ENCODE data around the gene XIRP1. TPM values are rescaled to one million over a fixed set of nuclear protein-coding genes. Genes with fewer than 3 reads are reported as not detected.

Gene XIRP1
- total and polyA plus RNA-seq, 2 donors (not counting 1 experiment from before 2014, with no cell fraction given) = 0.05 TPM; not detected in 1

DNA sequence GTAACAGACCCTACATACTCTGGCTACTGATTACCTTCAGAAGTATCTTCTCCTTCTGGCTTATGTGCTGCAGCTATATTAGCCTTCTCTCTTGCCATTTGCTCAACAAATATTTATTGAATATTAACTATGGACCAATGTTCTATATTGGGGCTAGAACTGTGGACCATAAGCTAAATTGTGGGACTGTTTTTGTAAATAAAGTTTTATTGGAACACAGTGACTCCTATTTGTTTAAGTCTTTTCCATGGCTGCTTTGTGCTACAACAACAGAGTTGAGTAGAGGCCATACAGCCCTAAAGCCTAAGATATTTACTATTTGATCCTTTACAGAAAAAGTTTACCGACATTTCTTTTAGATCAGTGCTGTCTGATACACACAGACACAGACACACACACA lies 20.3 kb upstream of the XIRP1 start:
- H3K36me3 ChIP-seq (ENCODE audit: control insufficient read depth, insufficient read depth, low read length) = no peaks in the 10 kb centered on the region
- H3K27me3 ChIP-seq (ENCODE audit: control insufficient read depth, insufficient read depth, low read length) = peaks cover 7% of the 10 kb centered on the region
- H3K79me2 ChIP-seq (ENCODE audit: control insufficient read depth, insufficient read depth, low read length) = no peaks in the 10 kb centered on the region
- no peak overlapping the region for H3K27ac ChIP-seq (ENCODE audit: insufficient read depth, low read length)
- H3K4me2 ChIP-seq (ENCODE audit: extremely low read depth, insufficient read depth, low read length) = no peak overlapping the region
- H3K4me3 ChIP-seq (replicated peaks in 1 of 4; ENCODE audit: control extremely low read depth in 1 of 4, insufficient read depth in 1 of 4, low read depth in 3 of 4, low read length in 4 of 4) = no peak overlapping the region
- no peak overlapping the region for H2AFZ ChIP-seq (ENCODE audit: low read length)
- H4K20me1 ChIP-seq (ENCODE audit: control insufficient read depth, extremely low read depth, insufficient read depth, low read length) = no peaks in the 10 kb centered on the region
- no peak overlapping the region for H3K9ac ChIP-seq (ENCODE audit: insufficient read depth, low read length)
- no peaks in the 10 kb centered on the region for H3K4me1 ChIP-seq (ENCODE audit: control insufficient read depth, extremely low read depth, insufficient read depth, low read length)
- no peaks in the 10 kb centered on the region for H3K9me3 ChIP-seq (ENCODE audit: control insufficient read depth, insufficient read depth, low read depth, low read length)
- no peak for DNase-seq (ENCODE audit: low read depth in 2 of 2)
- no peak for TF ChIP-seq CTCF (conservative IDR thresholded peaks at IDR 0.05 in 1 of 2, IDR thresholded peaks at IDR 0.05 in 1 of 2; ENCODE audit: low read depth in 1 of 2, low read length in 2 of 2)
- no peak for TF ChIP-seq EZH2 (IDR thresholded peaks at IDR 0.05; ENCODE audit: low read length, missing control alignments)

DNA sequence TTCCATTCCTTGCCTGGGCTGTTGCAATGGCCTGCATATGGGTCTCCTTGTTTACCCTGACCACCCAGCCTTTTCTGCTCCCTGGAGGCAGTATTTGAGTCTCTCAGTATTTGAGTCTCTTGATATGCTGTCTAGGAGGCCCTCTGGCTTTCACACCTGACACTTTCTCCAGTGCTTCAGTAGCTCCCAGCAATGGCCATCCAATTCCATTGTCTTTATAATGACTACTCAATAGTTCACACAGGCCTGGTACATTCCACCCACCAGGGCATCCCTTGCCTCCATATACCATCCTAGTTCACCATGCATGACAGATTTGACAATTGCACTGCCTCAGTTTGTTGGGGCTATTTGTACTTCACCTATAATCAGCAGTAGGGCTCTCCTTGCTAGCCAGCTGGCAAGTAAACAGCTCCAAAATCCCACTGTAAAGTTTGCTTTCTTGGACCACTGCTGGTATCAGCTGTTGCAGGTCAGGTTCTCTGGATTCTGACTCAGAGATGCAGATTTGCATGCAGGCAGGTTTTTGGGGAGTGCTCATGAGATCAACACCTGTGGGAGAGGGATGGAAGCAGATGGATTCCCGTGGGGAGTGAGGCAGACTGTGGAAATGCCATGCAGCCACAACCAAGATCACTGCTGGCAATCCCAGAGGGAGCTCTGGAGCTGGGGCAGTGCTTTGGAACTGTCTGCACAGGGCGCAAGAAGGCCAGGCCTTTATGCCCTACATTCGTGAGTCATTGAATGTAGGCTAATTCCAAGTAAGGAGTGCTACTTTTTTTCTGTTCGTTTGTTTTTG lies 19.1 kb upstream of the XIRP1 start:
- H3K4me3 ChIP-seq (replicated peaks in 1 of 4; ENCODE audit: control extremely low read depth in 1 of 4, insufficient read depth in 1 of 4, low read depth in 3 of 4, low read length in 4 of 4) = no peak overlapping the region
- H3K4me1 ChIP-seq (ENCODE audit: control insufficient read depth, extremely low read depth, insufficient read depth, low read length) = no peaks in the 10 kb centered on the region
- H3K36me3 ChIP-seq (ENCODE audit: control insufficient read depth, insufficient read depth, low read length) = no peaks in the 10 kb centered on the region
- H3K9ac ChIP-seq (ENCODE audit: insufficient read depth, low read length) = no peak overlapping the region
- H3K27ac ChIP-seq (ENCODE audit: insufficient read depth, low read length) = no peak overlapping the region
- no peaks in the 10 kb centered on the region for H3K79me2 ChIP-seq (ENCODE audit: control insufficient read depth, insufficient read depth, low read length)
- no peaks in the 10 kb centered on the region for H3K9me3 ChIP-seq (ENCODE audit: control insufficient read depth, insufficient read depth, low read depth, low read length)
- no peak overlapping the region for H2AFZ ChIP-seq (ENCODE audit: low read length)
- H3K4me2 ChIP-seq (ENCODE audit: extremely low read depth, insufficient read depth, low read length) = no peak overlapping the region
- no peaks in the 10 kb centered on the region for H4K20me1 ChIP-seq (ENCODE audit: control insufficient read depth, extremely low read depth, insufficient read depth, low read length)
- no peak for TF ChIP-seq CTCF (conservative IDR thresholded peaks at IDR 0.05 in 1 of 2, IDR thresholded peaks at IDR 0.05 in 1 of 2; ENCODE audit: low read depth in 1 of 2, low read length in 2 of 2)
- no peak for TF ChIP-seq EZH2 (IDR thresholded peaks at IDR 0.05; ENCODE audit: low read length, missing control alignments)
- DNase-seq (ENCODE audit: low read depth in 2 of 2) = no peak
- H3K27me3 ChIP-seq (ENCODE audit: control insufficient read depth, insufficient read depth, low read length) = peaks cover 7% of the 10 kb centered on the region

DNA sequence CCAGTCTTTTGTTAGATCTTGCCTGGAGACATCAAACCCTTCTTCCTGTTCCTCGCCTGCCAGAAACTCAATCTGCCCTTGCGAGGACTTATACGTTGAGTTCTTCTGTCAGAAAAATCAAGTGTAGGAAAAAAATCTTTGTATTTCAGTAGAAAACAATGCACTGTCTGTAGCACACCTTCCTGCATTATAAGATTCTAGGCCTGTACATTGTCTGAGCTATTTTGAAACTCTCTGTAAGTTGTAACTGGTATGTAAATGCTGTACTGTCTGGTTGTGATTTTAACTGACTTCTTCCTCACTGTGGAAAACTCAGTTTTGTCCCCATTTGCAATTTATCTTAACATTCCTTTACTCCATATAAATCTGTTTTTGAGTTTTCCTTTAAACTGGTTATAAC lies 17.7 kb upstream of the XIRP1 start:
- TF ChIP-seq CTCF (conservative IDR thresholded peaks at IDR 0.05 in 1 of 2, IDR thresholded peaks at IDR 0.05 in 1 of 2; ENCODE audit: low read depth in 1 of 2, low read length in 2 of 2) (no peak), EZH2 (IDR thresholded peaks at IDR 0.05; ENCODE audit: low read length, missing control alignments) (no peak)
- Histone ChIP-seq H3K27ac (ENCODE audit: insufficient read depth, low read length) (no peak overlapping the region), H3K4me3 (replicated peaks in 1 of 4; ENCODE audit: control extremely low read depth in 1 of 4, insufficient read depth in 1 of 4, low read depth in 3 of 4, low read length in 4 of 4) (no peak overlapping the region), H3K9me3 (ENCODE audit: control insufficient read depth, insufficient read depth, low read depth, low read length) (no peaks in the 10 kb centered on the region), H4K20me1 (ENCODE audit: control insufficient read depth, extremely low read depth, insufficient read depth, low read length) (no peaks in the 10 kb centered on the region), H3K27me3 (ENCODE audit: control insufficient read depth, insufficient read depth, low read length) (peaks cover 7% of the 10 kb centered on the region), H3K4me1 (ENCODE audit: control insufficient read depth, extremely low read depth, insufficient read depth, low read length) (no peaks in the 10 kb centered on the region), H3K79me2 (ENCODE audit: control insufficient read depth, insufficient read depth, low read length) (no peaks in the 10 kb centered on the region), H3K36me3 (ENCODE audit: control insufficient read depth, insufficient read depth, low read length) (no peaks in the 10 kb centered on the region), H2AFZ (ENCODE audit: low read length) (no peak overlapping the region), H3K4me2 (ENCODE audit: extremely low read depth, insufficient read depth, low read length) (no peak overlapping the region), H3K9ac (ENCODE audit: insufficient read depth, low read length) (no peak overlapping the region)
- DNase-seq (ENCODE audit: low read depth in 2 of 2) = no peak

Data from fibroblast of lung (primary cell).